Stimulated activated CD8-positive, alpha-beta memory T cell treated with anti-CD3 and anti-CD28 coated beads, Interleukin-7, amount 100 ng/mL, for 48 hours (primary cell): ENCODE measurements around the gene CCDC30.

ENCODE experiments used
- DNase-seq, 2 donors: peaks; one replicate each; pipeline ENCODE4 v3.0.0-alpha.2; 2020; ENCODE audit warnings: low read depth in 1 of 2; ENCODE audit errors: extremely low read depth in 1 of 2

CCDC30 gene

GRCh38 chr1:42462828-42463763 lies at the start of gene CCDC30:
TSS of gene CCDC30 (plus strand) at chr1:42463286. CDS start at chr1:42480552, 17,266 bp downstream.
- peak; percentile 85 to 97 for DNase-seq

- DNase-seq: no peak
These were observed 48.3 kb upstream of the CCDC30 start for GRCh38 chr1:42414551-42415496.

- no peak for DNase-seq
These were observed 45.9 kb upstream of the CCDC30 start for GRCh38 chr1:42417166-42417565.

GRCh38 chr1:42418516-42418915 lies 44.6 kb upstream of the CCDC30 start:
- no peak for DNase-seq

GRCh38 chr1:42419126-42419821 lies 43.8 kb upstream of the CCDC30 start:
- no peak for DNase-seq

GRCh38 chr1:42420121-42420520 lies 43.0 kb upstream of the CCDC30 start:
- DNase-seq: no peak

GRCh38 chr1:42420911-42421585 lies 42.0 kb upstream of the CCDC30 start:
- no peak for DNase-seq

- DNase-seq: no peak
These were observed 40.3 kb upstream of the CCDC30 start for GRCh38 chr1:42422737-42423136.

- no peak for DNase-seq
These were observed 39.4 kb upstream of the CCDC30 start for GRCh38 chr1:42423681-42424080.

- no peak for DNase-seq
These were observed 38.9 kb upstream of the CCDC30 start for GRCh38 chr1:42424201-42424600.

GRCh38 chr1:42427240-42427639 lies 35.8 kb upstream of the CCDC30 start:
- no peak for DNase-seq

- no peak for DNase-seq
These were observed 33.5 kb upstream of the CCDC30 start for GRCh38 chr1:42429603-42430002.

GRCh38 chr1:42430286-42431135 lies 32.6 kb upstream of the CCDC30 start:
- no peak for DNase-seq

- DNase-seq: no peak
These were observed 31.6 kb upstream of the CCDC30 start for GRCh38 chr1:42431514-42431913.

GRCh38 chr1:42432714-42433113 lies 30.4 kb upstream of the CCDC30 start:
- no peak for DNase-seq

- DNase-seq: no peak
These were observed 29.7 kb upstream of the CCDC30 start for GRCh38 chr1:42433369-42433768.

- DNase-seq: no peak
These were observed 28.7 kb upstream of the CCDC30 start for GRCh38 chr1:42434340-42434739.

- DNase-seq: no peak
These were observed 23.1 kb upstream of the CCDC30 start for GRCh38 chr1:42439940-42440339.

- no peak for DNase-seq
These were observed 20.4 kb upstream of the CCDC30 start for GRCh38 chr1:42442662-42443061.
